Heart left ventricle (tissue), 13 donors: ENCODE results near the gene EFCAB7.

Experiments used
- CTCF ChIP-seq, 12 donors: fragments of 200-600 bp; sonication (generic) in 4 of 12; IDR thresholded peaks; one replicate each; pipeline versions ENCODE4 v1.5.0 to v1.8.0; 2018 to 2022; ENCODE audit warnings: antibody characterized with exemption in 12 of 12, mild to moderate bottlenecking in 5 of 12
- POLR2A ChIP-seq, 2 donors: fragments of 450-650 bp; IDR thresholded peaks; one replicate each; pipeline ENCODE4 v1.6.1; 2017; ENCODE audit warnings: antibody characterized with exemption in 2 of 2, mild to moderate bottlenecking in 2 of 2, moderate library complexity in 2 of 2
- donor health status: ischemic (EF 13 %, LVEDD 7.1; RV severe dilation, severe dysfunction).
- donor health status: DM: no; HTN: yes; CAD: no.
- donor health status: DM: no; HTN: no; CAD: no.
- donor health status: ischemic (EF 25% LVEDD 6.9; RV normal size, moderate dysfunction).
- donor health status: ischemic (EF 25% LVEDD 5.7; RV mildly dilated, moderate dysfunction).
- donor health status: ischemic (EF 35%, LVEDD 5.7; RV mildly dilated, moderate dysfunction).
- donor health status: nonischemic (EF 11% LVEDD 7.7; RV severe dilation, severe dysfunction).
- donor health status: DM: yes; HTN: yes; CAD: no.
- donor health status: PGD.
- donor health status: ischemic (EF 29% LVEDD 5.4; RV normal size, mild dysfunction).
- donor health status: nonischemic (EF 23%, LVEDD 6.1; RV moderate dilation, normal function).

GRCh38 chr1:63593303-63593885, 70.1 kb downstream of the EFCAB7 start, which contains the start of gene PGM1:
- TF ChIP-seq CTCF (IDR thresholded peaks at IDR 0.05) (no peak), POLR2A (IDR thresholded peaks at IDR 0.05) (peak in 1 of 2 donors; percentile 59)
